ENCODE measurements around the gene CLSTN2.

CLSTN2 gene

DNA sequence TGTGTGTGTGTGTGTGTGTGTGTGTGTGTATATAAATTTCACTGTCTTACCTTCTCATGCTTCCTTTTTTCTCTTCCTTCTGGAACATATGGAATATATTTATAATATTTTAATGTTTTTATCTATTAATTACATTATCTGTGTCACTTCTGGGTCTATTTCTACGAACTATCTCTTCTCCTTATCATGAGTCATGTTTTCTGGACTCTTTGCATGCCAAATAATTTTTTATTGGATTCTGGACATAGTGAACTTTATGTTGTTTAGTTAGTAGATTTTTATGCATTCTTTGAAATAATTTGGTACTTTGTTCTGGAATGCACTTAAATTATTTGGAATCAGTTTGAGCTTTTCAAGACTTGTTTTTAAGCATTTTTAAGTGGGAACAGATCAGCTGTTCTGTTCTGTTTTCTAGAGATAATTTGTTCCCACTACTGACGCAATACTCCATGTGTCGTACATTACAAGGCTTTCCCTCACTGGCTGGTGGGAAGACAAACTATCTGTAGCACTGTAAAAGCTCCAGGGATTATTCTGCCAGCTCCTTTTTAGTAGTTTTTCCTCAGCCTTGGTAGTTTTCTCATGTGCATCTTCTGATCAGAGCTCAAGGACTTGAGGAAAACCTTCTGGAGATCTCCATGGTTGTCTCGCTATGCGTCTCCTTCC is 302.0 kb downstream of the CLSTN2 start:
- no peaks in the 10 kb centered on the region for H3K9me3 ChIP-seq
- no peak for DNase-seq (ENCODE audit: low spot score in 2 of 2)
- H3K36me3 ChIP-seq (replicated peaks) = no peaks in the 10 kb centered on the region
- peaks cover 17% of the 10 kb centered on the region for H3K4me1 ChIP-seq
- in situ Hi-C loops (cut with MboI; ENCODE audit: low sequenced_read_pairs) = no loop called here
- H3K27me3 ChIP-seq (ENCODE audit: low read depth) = no peaks in the 10 kb centered on the region
- no peak overlapping the region for H3K4me3 ChIP-seq

DNA sequence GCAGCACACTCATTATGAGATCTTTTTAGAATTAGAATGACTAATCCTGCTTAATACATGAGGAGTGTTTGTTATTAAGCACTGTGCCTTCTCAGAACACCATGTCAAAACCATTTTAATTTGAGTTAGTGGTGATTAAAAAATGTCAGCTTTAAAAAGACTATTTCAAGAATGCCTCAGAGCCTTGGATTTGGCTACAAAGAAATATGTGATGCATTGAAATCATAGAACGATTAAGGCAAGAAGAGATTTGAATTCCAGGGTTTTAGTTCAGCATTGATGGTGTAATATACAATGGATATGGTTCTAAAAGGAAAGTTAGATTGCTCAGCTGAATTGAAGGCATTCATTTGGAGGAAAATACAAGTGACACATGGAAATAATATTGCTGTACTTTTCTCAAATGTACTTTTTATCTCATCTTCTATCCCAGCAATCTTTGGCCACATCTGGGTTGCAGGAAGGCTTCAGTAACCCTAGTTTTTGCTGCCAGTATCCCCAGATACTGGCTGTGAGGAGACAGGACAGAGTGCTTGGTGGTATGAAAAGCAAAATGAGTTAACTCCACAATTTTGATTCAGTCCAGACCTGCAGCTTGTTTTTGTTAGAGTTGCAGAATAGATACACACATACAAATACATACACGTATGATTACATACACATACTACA is 303.8 kb downstream of the CLSTN2 start:
- H3K4me3 ChIP-seq = no peak overlapping the region
- in situ Hi-C loops (cut with MboI; ENCODE audit: low sequenced_read_pairs) = no loop called here

DNA sequence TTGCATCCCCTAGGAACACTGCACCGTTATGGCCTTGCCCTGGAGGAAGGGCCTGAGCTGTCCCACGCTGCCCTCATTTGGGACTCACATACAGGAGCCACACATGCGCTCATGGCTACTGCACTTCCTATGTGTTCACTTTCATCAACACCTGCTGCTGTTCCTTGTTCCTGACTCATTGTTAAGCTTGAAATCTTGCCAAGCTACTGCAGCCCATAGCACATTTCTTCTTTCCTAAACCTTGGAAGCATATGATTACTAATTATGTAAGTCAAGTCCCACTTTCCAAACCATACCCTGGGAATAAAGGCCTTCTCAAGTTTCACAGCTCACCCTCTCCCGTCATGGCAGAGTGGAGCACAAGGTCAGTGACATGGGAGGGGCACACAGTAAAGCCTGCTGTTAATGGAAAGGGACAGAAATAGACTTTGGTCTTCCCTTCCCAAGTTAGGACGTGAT is 307.9 kb downstream of the CLSTN2 start:
- no peak overlapping the region for H3K4me3 ChIP-seq
- no peak for DNase-seq (ENCODE audit: low spot score in 2 of 2)
- no peaks in the 10 kb centered on the region for H3K27me3 ChIP-seq (ENCODE audit: low read depth)
- H3K4me1 ChIP-seq = peaks cover 13% of the 10 kb centered on the region
- in situ Hi-C loops (cut with MboI; ENCODE audit: low sequenced_read_pairs) = no loop called here
- no peaks in the 10 kb centered on the region for H3K36me3 ChIP-seq (replicated peaks)
- H3K9me3 ChIP-seq = no peaks in the 10 kb centered on the region

More for the DNA sequence above, 303.8 kb downstream of the CLSTN2 start:
- peak in 1 of 2 experiments; percentile 98 for DNase-seq (ENCODE audit: low spot score in 2 of 2)
- Histone ChIP-seq H3K4me1 (peaks cover 17% of the 10 kb centered on the region), H3K9me3 (no peaks in the 10 kb centered on the region), H3K36me3 (replicated peaks) (no peaks in the 10 kb centered on the region), H3K27me3 (ENCODE audit: low read depth) (no peaks in the 10 kb centered on the region)

DNA sequence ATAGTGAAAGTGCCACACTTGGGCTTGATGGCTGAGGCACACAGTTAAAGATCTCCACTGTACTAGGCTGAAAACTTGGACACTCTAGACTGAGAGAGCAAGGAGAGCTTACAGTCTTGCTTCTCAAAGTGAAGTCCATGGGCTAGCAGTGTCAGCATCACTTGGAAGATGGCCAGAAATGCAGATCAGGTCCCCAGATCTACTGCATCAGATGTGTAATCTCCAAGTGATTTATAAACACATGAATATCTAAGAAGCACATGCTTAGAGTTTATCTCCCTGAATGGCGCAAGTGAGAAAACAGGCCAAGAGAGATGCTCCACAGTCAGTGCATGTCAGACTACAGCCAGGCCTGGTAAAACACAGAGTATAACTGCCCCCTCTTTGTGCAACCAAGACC is 308.6 kb downstream of the CLSTN2 start:
- DNase-seq (ENCODE audit: low spot score in 2 of 2) = no peak
- no peak overlapping the region for H3K4me3 ChIP-seq
- H3K4me1 ChIP-seq = peaks cover 8% of the 10 kb centered on the region
- no peaks in the 10 kb centered on the region for H3K9me3 ChIP-seq
- no peaks in the 10 kb centered on the region for H3K27me3 ChIP-seq (ENCODE audit: low read depth)
- in situ Hi-C loops (cut with MboI; ENCODE audit: low sequenced_read_pairs) = no loop called here
- H3K36me3 ChIP-seq (replicated peaks) = no peaks in the 10 kb centered on the region

DNA sequence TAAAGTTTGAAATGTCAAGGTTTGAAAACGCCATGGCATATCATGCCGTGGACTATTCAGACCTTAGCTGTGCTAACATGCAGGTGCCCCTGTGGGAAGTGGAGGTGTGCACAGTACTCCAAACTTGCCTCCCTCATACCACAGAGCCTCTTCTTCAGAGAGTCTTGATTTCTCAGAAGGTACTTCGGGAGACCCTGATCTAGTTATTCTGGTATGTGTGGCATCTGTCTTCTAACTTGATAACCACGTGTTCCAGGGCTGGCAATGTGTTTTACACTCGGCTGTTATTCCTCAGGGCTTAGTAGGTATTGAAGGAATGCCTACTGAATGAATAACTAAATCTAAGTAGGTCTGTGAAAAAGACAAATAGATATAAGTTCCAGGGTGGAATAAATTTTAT is 309.9 kb downstream of the CLSTN2 start:
- no peak overlapping the region for H3K4me3 ChIP-seq
- no peaks in the 10 kb centered on the region for H3K36me3 ChIP-seq (replicated peaks)
- no peaks in the 10 kb centered on the region for H3K4me1 ChIP-seq
- DNase-seq (ENCODE audit: low spot score in 2 of 2) = no peak
- no peaks in the 10 kb centered on the region for H3K9me3 ChIP-seq
- H3K27me3 ChIP-seq (ENCODE audit: low read depth) = no peaks in the 10 kb centered on the region
- in situ Hi-C loops (cut with MboI; ENCODE audit: low sequenced_read_pairs) = no loop called here

DNA sequence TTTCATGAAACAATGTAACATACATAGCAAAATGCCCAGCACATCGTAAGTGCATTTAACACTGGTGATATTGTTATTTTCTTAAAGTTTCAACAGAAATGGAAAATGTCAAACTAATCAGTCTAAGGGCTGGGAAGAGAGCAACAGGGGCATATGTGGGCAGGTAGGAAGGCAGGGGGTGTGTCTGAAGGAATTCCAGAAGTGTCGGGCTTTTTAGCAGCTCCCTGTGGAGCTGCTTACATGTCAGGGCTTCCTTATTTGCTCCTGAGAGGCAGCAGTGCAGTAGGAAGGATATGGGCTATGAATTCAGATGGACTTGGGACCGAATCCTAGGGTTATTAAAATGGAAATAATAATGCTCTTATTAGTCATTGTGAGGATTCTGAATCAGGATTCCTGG is 311.6 kb downstream of the CLSTN2 start:
- Histone ChIP-seq H3K27me3 (ENCODE audit: low read depth) (no peaks in the 10 kb centered on the region), H3K4me3 (no peak overlapping the region), H3K4me1 (peaks cover 2% of the 10 kb centered on the region; the same call in 1 of the 2 replicates), H3K36me3 (replicated peaks) (no peaks in the 10 kb centered on the region), H3K9me3 (no peaks in the 10 kb centered on the region)
- in situ Hi-C loops (cut with MboI; ENCODE audit: low sequenced_read_pairs) = no loop called here
- no peak for DNase-seq (ENCODE audit: low spot score in 2 of 2)

DNA sequence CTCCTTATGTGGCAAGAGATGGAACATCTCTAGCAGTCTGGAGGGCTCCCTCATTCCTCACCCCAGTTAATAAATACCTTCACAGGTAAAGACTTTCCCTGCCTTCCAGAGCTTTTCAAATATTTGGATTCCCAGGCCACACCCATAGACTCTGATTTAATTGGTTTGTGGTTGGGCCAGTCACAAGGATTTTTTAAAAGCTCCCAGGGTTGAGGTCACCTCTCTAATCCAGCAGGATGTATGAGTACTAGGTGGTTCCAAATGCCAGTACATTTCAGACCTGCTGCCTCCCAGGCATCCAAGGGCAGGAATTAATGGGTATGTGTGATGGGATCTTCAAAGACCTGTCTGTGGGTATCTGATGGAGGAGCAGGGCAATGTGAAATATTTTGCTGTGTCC is 312.8 kb downstream of the CLSTN2 start:
- Histone ChIP-seq H3K36me3 (replicated peaks) (no peaks in the 10 kb centered on the region), H3K4me3 (no peak overlapping the region), H3K27me3 (ENCODE audit: low read depth) (no peaks in the 10 kb centered on the region), H3K4me1 (peaks cover 2% of the 10 kb centered on the region; the same call in 1 of the 2 replicates), H3K9me3 (no peaks in the 10 kb centered on the region)
- no peak for DNase-seq (ENCODE audit: low spot score in 2 of 2)
- in situ Hi-C loops (cut with MboI; ENCODE audit: low sequenced_read_pairs) = no loop called here

DNA sequence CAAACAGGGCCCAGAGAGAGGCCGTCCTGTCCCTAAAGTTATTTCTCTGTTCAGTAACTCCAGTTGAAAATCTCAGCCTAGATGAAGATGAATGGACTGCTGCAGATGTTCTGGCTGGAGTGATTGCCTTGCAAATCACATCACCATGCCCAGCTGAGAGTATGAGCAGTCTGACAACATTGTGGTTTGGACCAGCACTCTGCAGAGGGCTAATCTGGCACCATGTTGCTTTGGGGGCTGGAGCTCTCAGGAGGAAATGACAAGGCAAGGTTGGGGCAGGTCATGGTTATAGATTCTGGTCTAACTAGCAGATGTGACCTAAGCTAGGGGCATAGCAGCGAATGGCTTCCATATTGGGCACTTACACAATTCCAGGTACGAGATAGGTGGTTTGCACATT is 314.2 kb downstream of the CLSTN2 start:
- Histone ChIP-seq H3K4me3 (no peak overlapping the region), H3K36me3 (replicated peaks) (no peaks in the 10 kb centered on the region), H3K27me3 (ENCODE audit: low read depth) (no peaks in the 10 kb centered on the region), H3K4me1 (peaks cover 2% of the 10 kb centered on the region; the same call in 1 of the 2 replicates), H3K9me3 (no peaks in the 10 kb centered on the region)
- in situ Hi-C loops (cut with MboI; ENCODE audit: low sequenced_read_pairs) = no loop called here
- DNase-seq (ENCODE audit: low spot score in 2 of 2) = no peak

DNA sequence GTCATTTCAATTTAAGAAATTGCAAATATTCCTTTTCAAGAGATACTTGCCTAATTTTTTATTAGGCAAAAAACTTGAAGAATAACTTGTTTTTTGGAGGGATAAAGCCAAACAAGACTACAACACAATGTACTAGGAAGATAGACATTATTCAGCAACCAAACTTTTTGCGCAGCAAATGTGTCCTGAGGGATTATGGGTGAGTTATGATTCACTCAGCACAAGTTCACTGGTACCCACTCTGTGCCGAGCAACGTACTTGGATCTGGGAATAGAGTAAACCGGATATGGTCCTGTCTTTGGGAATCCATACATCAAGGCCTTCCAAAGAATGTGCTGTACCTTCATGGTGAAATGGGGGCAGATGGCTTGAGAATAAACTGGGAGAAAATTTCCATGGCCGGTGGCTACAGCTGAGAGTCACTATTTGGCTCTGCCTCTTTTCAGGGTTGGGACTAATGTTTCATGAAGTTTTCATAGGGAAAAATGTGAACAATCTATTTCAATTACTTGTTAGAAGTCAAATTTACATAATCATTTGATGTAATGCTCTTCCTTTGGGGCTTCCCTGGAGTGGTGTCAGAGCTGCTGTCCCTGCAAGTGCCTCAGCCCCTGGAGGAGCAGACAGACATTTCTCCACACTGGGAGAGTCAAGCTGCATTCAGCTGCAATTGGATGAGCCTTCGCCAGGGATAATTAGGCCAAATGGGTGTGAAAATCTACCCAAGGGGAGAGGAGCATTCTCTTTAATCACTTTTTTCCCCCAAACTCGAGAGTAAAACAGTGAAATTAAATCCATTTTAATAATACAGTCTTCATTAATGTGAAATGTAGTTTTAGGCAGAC is 315.2 kb downstream of the CLSTN2 start:
- no peak for DNase-seq (ENCODE audit: low spot score in 2 of 2)
- Histone ChIP-seq H3K4me3 (no peak overlapping the region), H3K36me3 (replicated peaks) (no peaks in the 10 kb centered on the region), H3K27me3 (ENCODE audit: low read depth) (no peaks in the 10 kb centered on the region), H3K4me1 (peaks cover 2% of the 10 kb centered on the region; the same call in 1 of the 2 replicates), H3K9me3 (no peaks in the 10 kb centered on the region)
- in situ Hi-C loops (cut with MboI; ENCODE audit: low sequenced_read_pairs) = no loop called here

DNA sequence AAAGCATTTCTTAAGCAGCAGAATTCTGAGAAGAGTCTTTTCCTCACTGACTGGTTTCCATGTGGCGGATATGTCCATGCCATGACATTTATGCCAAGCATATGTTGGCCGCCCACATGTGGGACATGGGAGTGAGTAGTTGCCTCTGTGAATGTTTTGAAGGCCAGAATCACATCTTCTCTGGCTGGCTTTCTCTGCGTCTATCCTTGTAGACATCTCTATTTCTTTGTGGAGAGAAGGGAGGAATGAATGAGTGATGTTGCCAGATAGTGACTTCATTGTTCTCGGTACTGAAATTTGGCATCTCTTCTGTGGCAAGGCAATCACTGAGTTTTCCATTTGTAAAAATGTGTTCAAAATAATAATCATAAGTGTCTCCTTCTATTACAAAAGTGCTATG is 316.0 kb downstream of the CLSTN2 start:
- no peak overlapping the region for H3K4me3 ChIP-seq
- H3K4me1 ChIP-seq = peaks cover 2% of the 10 kb centered on the region; the same call in 1 of the 2 replicates
- H3K27me3 ChIP-seq (ENCODE audit: low read depth) = no peaks in the 10 kb centered on the region
- H3K36me3 ChIP-seq (replicated peaks) = no peaks in the 10 kb centered on the region
- no peaks in the 10 kb centered on the region for H3K9me3 ChIP-seq
- no peak for DNase-seq (ENCODE audit: low spot score in 2 of 2)
- in situ Hi-C loops (cut with MboI; ENCODE audit: low sequenced_read_pairs) = no loop called here

DNA sequence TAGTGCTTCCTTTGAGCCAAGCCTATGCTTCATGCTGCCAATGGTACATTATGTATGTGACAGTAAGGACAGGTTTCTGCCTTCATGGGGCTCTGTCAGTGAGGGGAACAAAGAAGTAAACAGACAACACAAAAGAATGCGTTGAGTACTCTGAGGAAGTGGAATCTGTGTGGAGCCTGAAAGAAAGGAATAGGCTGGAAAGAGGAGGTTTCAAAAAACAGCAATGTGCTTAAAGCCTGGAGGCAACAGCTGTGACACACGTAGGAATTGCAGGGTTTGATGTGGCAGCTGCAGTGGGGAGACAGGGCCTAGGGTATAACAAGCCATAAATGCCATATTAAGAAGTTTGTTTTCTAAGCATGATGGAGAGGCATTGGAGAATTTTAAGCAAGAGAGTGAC is 316.7 kb downstream of the CLSTN2 start:
- H3K9me3 ChIP-seq = no peaks in the 10 kb centered on the region
- peaks cover 2% of the 10 kb centered on the region; the same call in 1 of the 2 replicates for H3K4me1 ChIP-seq
- no peaks in the 10 kb centered on the region for H3K27me3 ChIP-seq (ENCODE audit: low read depth)
- H3K4me3 ChIP-seq = no peak overlapping the region
- in situ Hi-C loops (cut with MboI; ENCODE audit: low sequenced_read_pairs) = no loop called here
- H3K36me3 ChIP-seq (replicated peaks) = no peaks in the 10 kb centered on the region
- DNase-seq (ENCODE audit: low spot score in 2 of 2) = peak in 1 of 2 experiments; percentile 6

DNA sequence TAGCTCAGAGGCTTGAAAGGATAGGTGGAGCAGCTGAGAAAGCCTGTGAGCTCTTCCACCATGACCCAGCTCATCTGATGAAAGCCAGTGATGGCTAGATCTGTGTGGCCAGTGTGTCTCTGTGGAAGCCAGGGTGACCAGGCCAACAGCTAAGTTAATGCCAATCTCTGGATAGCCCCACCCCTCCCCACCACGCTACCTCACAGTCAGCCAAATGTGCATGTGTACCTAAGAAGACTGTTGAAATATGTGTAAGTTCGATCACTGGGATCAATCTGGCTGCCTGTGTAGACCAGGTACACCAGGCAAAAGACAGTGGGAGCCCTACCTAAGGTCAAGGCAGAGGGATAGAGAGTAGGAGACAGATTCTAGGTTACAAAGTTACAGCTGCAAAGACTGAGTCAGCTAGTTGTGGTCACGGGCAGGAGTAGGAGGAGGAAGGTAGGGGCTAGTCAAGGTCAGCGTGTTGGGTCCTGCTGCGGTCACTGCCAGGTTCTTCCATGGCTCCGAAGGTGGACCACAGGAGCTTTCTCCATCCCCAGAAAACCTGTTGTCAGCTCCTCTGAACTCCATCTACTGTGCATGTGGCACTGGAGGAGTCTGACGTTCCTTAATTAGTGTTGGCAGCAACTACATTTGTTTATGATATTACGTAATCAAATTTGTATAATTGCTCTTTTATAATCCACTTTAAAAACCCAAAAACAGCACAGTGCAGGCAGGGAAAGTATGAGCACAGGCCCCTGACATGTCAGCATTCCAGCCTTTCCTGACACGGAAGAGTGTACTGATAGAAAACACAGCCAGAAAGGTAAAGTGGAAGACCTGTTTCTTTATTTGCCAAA is 318.0 kb downstream of the CLSTN2 start:
- H3K9me3 ChIP-seq = no peaks in the 10 kb centered on the region
- no peak for DNase-seq (ENCODE audit: low spot score in 2 of 2)
- in situ Hi-C loops (cut with MboI; ENCODE audit: low sequenced_read_pairs) = no loop called here
- no peak overlapping the region for H3K4me3 ChIP-seq
- H3K4me1 ChIP-seq = peaks cover 4% of the 10 kb centered on the region
- no peaks in the 10 kb centered on the region for H3K36me3 ChIP-seq (replicated peaks)
- no peaks in the 10 kb centered on the region for H3K27me3 ChIP-seq (ENCODE audit: low read depth)

DNA sequence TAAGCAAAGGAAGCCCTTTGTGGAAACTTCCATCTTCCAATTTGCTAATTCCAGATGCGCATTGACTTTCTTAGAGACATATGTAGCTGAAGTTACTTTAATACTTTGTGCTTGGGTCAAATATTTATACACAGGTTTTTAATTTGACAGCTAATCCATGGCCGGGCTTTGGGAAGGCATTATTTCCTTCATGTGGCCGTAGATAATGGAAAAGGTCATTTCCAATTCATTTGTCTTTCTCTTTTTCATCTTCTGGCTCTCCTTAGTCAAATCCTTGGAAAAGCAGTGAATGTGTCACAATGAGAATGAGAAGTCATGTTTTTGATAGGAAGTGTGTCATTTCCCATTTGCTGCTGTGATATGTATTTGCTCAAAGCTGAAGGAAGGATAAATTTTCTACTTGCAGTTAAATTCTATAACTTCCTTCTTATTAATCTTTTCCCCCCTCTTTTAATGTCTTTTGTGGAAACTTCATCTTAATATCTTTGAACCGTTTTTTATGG is 323.3 kb downstream of the CLSTN2 start:
- DNase-seq (ENCODE audit: low spot score in 2 of 2) = peak in 1 of 2 experiments; percentile 38
- Histone ChIP-seq H3K9me3 (no peaks in the 10 kb centered on the region), H3K4me1 (peaks cover 6% of the 10 kb centered on the region), H3K27me3 (ENCODE audit: low read depth) (no peaks in the 10 kb centered on the region), H3K4me3 (no peak overlapping the region), H3K36me3 (replicated peaks) (no peaks in the 10 kb centered on the region)
- in situ Hi-C loops (cut with MboI; ENCODE audit: low sequenced_read_pairs) = no loop called here
